Measurements from ENCODE around the gene KCTD5.

KCTD5 gene

GRCh38 chr16:2697401-2697948, 15.2 kb downstream of the KCTD5 start:
- no peak for DNase-seq (ENCODE audit: low read depth)

GRCh38 chr16:2698103-2698870, 16.0 kb downstream of the KCTD5 start:
- DNase-seq (ENCODE audit: low read depth) = no peak

GRCh38 chr16:2698965-2699750, 16.8 kb downstream of the KCTD5 start:
- no peak for DNase-seq (ENCODE audit: low read depth)

- DNase-seq (ENCODE audit: low read depth) = no peak
Measured at GRCh38 chr16:2699791-2700600, 17.7 kb downstream of the KCTD5 start.

GRCh38 chr16:2700786-2701185, 18.5 kb downstream of the KCTD5 start:
- no peak for DNase-seq (ENCODE audit: low read depth)

GRCh38 chr16:2701272-2701671, 18.9 kb downstream of the KCTD5 start:
- no peak for DNase-seq (ENCODE audit: low read depth)

GRCh38 chr16:2701713-2702437, 19.6 kb downstream of the KCTD5 start:
- no peak for DNase-seq (ENCODE audit: low read depth)

- DNase-seq (ENCODE audit: low read depth) = no peak
Measured at GRCh38 chr16:2702438-2702825, 20.1 kb downstream of the KCTD5 start.

GRCh38 chr16:2702871-2703745, 20.8 kb downstream of the KCTD5 start:
- no peak for DNase-seq (ENCODE audit: low read depth)

- no peak for DNase-seq (ENCODE audit: low read depth)
Measured at GRCh38 chr16:2704166-2704982, 22.1 kb downstream of the KCTD5 start.

- DNase-seq (ENCODE audit: low read depth) = no peak
Measured at GRCh38 chr16:2704983-2705275, 22.6 kb downstream of the KCTD5 start.

- DNase-seq (ENCODE audit: low read depth) = no peak
Measured at GRCh38 chr16:2705351-2705750, 23.0 kb downstream of the KCTD5 start.

- DNase-seq (ENCODE audit: low read depth) = no peak
Measured at GRCh38 chr16:2706085-2706484, 23.8 kb downstream of the KCTD5 start.

- no peak for DNase-seq (ENCODE audit: low read depth)
Measured at GRCh38 chr16:2706611-2707311, 24.4 kb downstream of the KCTD5 start.

- DNase-seq (ENCODE audit: low read depth) = no peak
Measured at GRCh38 chr16:2707368-2708289, 25.3 kb downstream of the KCTD5 start.

- no peak for DNase-seq (ENCODE audit: low read depth)
Measured at GRCh38 chr16:2708290-2708639, 25.9 kb downstream of the KCTD5 start.

- no peak for DNase-seq (ENCODE audit: low read depth)
Measured at GRCh38 chr16:2708955-2709587, 26.7 kb downstream of the KCTD5 start.

- DNase-seq (ENCODE audit: low read depth) = no peak
Measured at GRCh38 chr16:2709588-2709984, 27.3 kb downstream of the KCTD5 start.

All from iris pigment epithelial cell (primary cell).